OCI-LY7 (cell line): ENCODE data around the gene HEATR9.

ENCODE experiments used
- CTCF ChIP-seq: fragments of 200-600 bp; sonication (generic); conservative IDR thresholded peaks from 2 replicates; pipeline ENCODE4 v1.5.1; 2014; ENCODE audit warnings: mild to moderate bottlenecking, antibody characterized with exemption, low read length, moderate library complexity, mixed read lengths
- EZH2phosphoT487 ChIP-seq: fragments of 200-600 bp; sonication (generic); IDR thresholded peaks from 2 replicates; pipeline ENCODE4 v1.6.1; 2018; ENCODE audit warnings: low read depth, borderline replicate concordance, mild to moderate bottlenecking, mixed run types, antibody characterized with exemption, low read length, moderate library complexity, mixed read lengths

GRCh38 chr17:35875800-35876139 lies 7.1 kb upstream of the HEATR9 start:
- TF ChIP-seq EZH2phosphoT487 (no peak), CTCF (no peak)
